Measurements from ENCODE around the gene TYSND1. TPM values are rescaled to one million over a fixed set of nuclear protein-coding genes. Genes with fewer than 3 reads are reported as not detected.

Gene TYSND1
- total RNA-seq, 1 experiment from 2014 or later: 78.2 TPM

DNA sequence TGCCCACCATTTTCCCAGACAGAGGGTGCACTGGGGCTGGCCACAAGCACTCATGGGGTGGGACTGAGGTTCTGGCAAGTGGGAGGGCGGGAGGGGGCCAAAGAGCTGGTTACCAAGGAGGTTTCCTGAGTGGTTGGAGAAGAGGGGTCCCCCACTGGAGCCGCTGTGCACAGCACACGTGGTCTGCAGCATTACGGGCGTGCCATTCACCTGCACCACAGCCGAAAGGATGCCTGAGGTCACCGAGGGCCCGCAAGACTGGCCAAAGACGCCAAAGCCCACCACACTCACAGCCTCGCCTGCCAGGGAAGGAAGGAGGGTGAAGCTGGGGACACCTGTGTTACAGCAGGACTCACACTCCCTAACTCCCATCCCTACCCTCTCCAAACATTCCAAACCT, 3.9 kb downstream of the TYSND1 start:
- no peaks in the 10 kb centered on the region; the same call in 1 of the 2 replicates for H4K20me1 ChIP-seq (ENCODE audit: low read length)
- H3F3A ChIP-seq (ENCODE audit: low read length, unreplicated experiment): peaks cover 9% of the 10 kb centered on the region
- no peak overlapping the region for H3K4me2 ChIP-seq (ENCODE audit: low read length)
- ChIA-PET POLR2A (ENCODE audit: unreplicated experiment) (no interaction called here), CTCF (no interaction called here)
- BruUV-seq (replicated peaks): no TSS peak
- peaks cover 25% of the 10 kb centered on the region for H3K4me1 ChIP-seq (ENCODE audit: insufficient read depth, low read length)
- H3K36me3 ChIP-seq (ENCODE audit: low read depth, low read length): peaks cover 14% of the 10 kb centered on the region
- H2AFZ ChIP-seq (ENCODE audit: low read length): no peak overlapping the region
- H3K79me2 ChIP-seq (ENCODE audit: low read length): peaks cover 39% of the 10 kb centered on the region
- no peaks in the 10 kb centered on the region for H3K9me3 ChIP-seq (ENCODE audit: low read length)
- no peak overlapping the region for H3K4me3 ChIP-seq (ENCODE audit: low read length)
- H3K9ac ChIP-seq (ENCODE audit: low read length): no peak overlapping the region
- no peaks in the 10 kb centered on the region for H3K27me3 ChIP-seq (ENCODE audit: low read length)
- no peak for ATAC-seq
- no peak overlapping the region for H3K27ac ChIP-seq (ENCODE audit: low read length)
- no peaks in the 10 kb centered on the region for H3K9me2 ChIP-seq (replicated peaks; ENCODE audit: low read length)
- intact Hi-C loops (cut with micrococcal nuclease): no loop called here
- TF ChIP-seq EZH2 (IDR thresholded peaks at IDR 0.05; ENCODE audit: low read length, unreplicated experiment): no peak
- TF ChIP-seq, protein P1, sequence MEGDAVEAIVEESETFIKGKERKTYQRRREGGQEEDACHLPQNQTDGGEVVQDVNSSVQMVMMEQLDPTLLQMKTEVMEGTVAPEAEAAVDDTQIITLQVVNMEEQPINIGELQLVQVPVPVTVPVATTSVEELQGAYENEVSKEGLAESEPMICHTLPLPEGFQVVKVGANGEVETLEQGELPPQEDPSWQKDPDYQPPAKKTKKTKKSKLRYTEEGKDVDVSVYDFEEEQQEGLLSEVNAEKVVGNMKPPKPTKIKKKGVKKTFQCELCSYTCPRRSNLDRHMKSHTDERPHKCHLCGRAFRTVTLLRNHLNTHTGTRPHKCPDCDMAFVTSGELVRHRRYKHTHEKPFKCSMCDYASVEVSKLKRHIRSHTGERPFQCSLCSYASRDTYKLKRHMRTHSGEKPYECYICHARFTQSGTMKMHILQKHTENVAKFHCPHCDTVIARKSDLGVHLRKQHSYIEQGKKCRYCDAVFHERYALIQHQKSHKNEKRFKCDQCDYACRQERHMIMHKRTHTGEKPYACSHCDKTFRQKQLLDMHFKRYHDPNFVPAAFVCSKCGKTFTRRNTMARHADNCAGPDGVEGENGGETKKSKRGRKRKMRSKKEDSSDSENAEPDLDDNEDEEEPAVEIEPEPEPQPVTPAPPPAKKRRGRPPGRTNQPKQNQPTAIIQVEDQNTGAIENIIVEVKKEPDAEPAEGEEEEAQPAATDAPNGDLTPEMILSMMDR (conservative IDR thresholded peaks at IDR 0.05; ENCODE audit: low read depth, low read length): no peak
- no peak for TF ChIP-seq EZH2phosphoT487 (IDR thresholded peaks at IDR 0.05; ENCODE audit: borderline replicate concordance, low read length)
- DNase-seq: no peak

DNA sequence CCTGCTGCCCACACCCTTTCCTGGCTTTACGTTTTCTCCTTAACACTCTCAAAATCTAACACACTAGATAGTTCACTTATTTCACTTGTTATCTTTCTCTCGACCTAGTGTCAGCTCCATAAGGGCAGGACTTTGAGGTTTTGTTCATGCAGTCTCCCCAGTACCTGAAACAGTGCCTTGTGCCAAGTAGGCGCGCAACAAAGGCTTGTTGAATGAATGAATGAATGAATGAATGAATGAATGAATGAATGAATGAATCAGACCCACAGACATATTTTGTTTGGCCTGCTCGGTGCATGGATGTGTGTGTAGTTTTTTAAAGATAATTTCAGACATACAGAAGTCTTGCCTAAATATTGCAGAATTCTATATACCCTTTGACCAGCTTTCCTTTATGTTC, 6.2 kb downstream of the TYSND1 start:
- no peaks in the 10 kb centered on the region for H3K9me2 ChIP-seq (replicated peaks; ENCODE audit: low read length)
- no TSS peak for BruUV-seq (replicated peaks)
- H2AFZ ChIP-seq (ENCODE audit: low read length): no peak overlapping the region
- no peaks in the 10 kb centered on the region for H3K9me3 ChIP-seq (ENCODE audit: low read length)
- H3K79me2 ChIP-seq (ENCODE audit: low read length): peaks cover 28% of the 10 kb centered on the region
- ChIA-PET CTCF (no interaction called here), POLR2A (ENCODE audit: unreplicated experiment) (no interaction called here)
- H3K36me3 ChIP-seq (ENCODE audit: low read depth, low read length): peaks cover 14% of the 10 kb centered on the region
- no peaks in the 10 kb centered on the region for H3F3A ChIP-seq (ENCODE audit: low read length, unreplicated experiment)
- TF ChIP-seq, protein P1 (conservative IDR thresholded peaks at IDR 0.05; ENCODE audit: low read depth, low read length): no peak
- TF ChIP-seq EZH2phosphoT487 (IDR thresholded peaks at IDR 0.05; ENCODE audit: borderline replicate concordance, low read length) (no peak), EZH2 (IDR thresholded peaks at IDR 0.05; ENCODE audit: low read length, unreplicated experiment) (no peak)
- no peak overlapping the region for H3K9ac ChIP-seq (ENCODE audit: low read length)
- H3K27ac ChIP-seq (ENCODE audit: low read length): no peak overlapping the region
- peaks cover 18% of the 10 kb centered on the region for H3K4me1 ChIP-seq (ENCODE audit: insufficient read depth, low read length)
- H3K27me3 ChIP-seq (ENCODE audit: low read length): no peaks in the 10 kb centered on the region
- intact Hi-C loops (cut with micrococcal nuclease): no loop called here
- no peaks in the 10 kb centered on the region; the same call in 1 of the 2 replicates for H4K20me1 ChIP-seq (ENCODE audit: low read length)
- no peak overlapping the region for H3K4me3 ChIP-seq (ENCODE audit: low read length)
- ATAC-seq (no peak), DNase-seq (no peak)
- H3K4me2 ChIP-seq (ENCODE audit: low read length): no peak overlapping the region

DNA sequence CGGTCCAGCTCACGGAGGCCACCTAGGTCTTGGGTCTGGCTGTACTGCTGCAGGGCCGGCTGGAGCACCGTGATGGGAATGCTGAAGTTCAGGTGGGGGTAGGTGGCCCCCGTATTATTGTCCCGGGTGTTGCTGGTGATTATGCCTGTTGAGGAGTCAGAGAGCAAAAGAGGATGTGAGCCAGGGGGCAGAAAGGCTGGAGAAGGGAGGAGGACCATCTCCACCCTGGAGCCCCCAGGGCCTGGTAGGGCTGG, 6.6 kb downstream of the TYSND1 start:
- intact Hi-C loops (cut with micrococcal nuclease): no loop called here
- no peak overlapping the region for H3K4me3 ChIP-seq (ENCODE audit: low read length)
- H3K4me2 ChIP-seq (ENCODE audit: low read length): no peak overlapping the region
- peaks cover 24% of the 10 kb centered on the region for H3K79me2 ChIP-seq (ENCODE audit: low read length)
- TF ChIP-seq EZH2 (IDR thresholded peaks at IDR 0.05; ENCODE audit: low read length, unreplicated experiment) (no peak), EZH2phosphoT487 (IDR thresholded peaks at IDR 0.05; ENCODE audit: borderline replicate concordance, low read length) (no peak)
- TF ChIP-seq, protein P1 (conservative IDR thresholded peaks at IDR 0.05; ENCODE audit: low read depth, low read length): no peak
- no peak overlapping the region for H3K27ac ChIP-seq (ENCODE audit: low read length)
- H3K4me1 ChIP-seq (ENCODE audit: insufficient read depth, low read length): peaks cover 14% of the 10 kb centered on the region
- H3F3A ChIP-seq (ENCODE audit: low read length, unreplicated experiment): no peaks in the 10 kb centered on the region
- no peak overlapping the region for H2AFZ ChIP-seq (ENCODE audit: low read length)
- H3K9me2 ChIP-seq (replicated peaks; ENCODE audit: low read length): no peaks in the 10 kb centered on the region
- no peaks in the 10 kb centered on the region for H3K27me3 ChIP-seq (ENCODE audit: low read length)
- no peaks in the 10 kb centered on the region for H3K9me3 ChIP-seq (ENCODE audit: low read length)
- H4K20me1 ChIP-seq (ENCODE audit: low read length): no peaks in the 10 kb centered on the region; the same call in 1 of the 2 replicates
- no peak for ATAC-seq
- no peak overlapping the region for H3K9ac ChIP-seq (ENCODE audit: low read length)
- BruUV-seq (replicated peaks): no TSS peak
- DNase-seq: no peak
- POLR2A ChIA-PET (ENCODE audit: unreplicated experiment): no interaction called here
- H3K36me3 ChIP-seq (ENCODE audit: low read depth, low read length): peaks cover 14% of the 10 kb centered on the region
- CTCF ChIA-PET: interaction anchor here (1.5 kb wide), 1 partner anchor 25 kb away, joined by 19 read pairs; no protein-coding TSS in a partner anchor

All from PC-3 (cell line).